PC-3 (cell line): ENCODE data around the gene ACTR2. TPM values are rescaled to one million over a fixed set of nuclear protein-coding genes. Genes with fewer than 3 reads are reported as not detected.
"Not testable (repeated sequence)": the region's sequence is repeated elsewhere in the genome, so short reads cannot be mapped to it uniquely, and the experiment has no call there.

ENCODE experiments used
- ATAC-seq: fragments of 200-7000 bp; cut with Tn5 transposase; 2 replicates; pipeline ENCODE4 v1.9.1; 2020; ENCODE audit warnings: mild to moderate bottlenecking, moderate library complexity
- BruUV-seq: library from RNA; stranded (reverse); fragments of 400-500 nt; replicated peaks from 2 replicates; lab custom pipeline; 2021; lab: Mats Ljungman, UMichigan
- CTCF ChIA-PET: fragments of 300-600 bp; sonication (Branson Sonifier 250); formaldehyde crosslinking; loops from one replicate; lab custom pipeline; 2022; ENCODE audit warnings: antibody characterized with exemption; lab: Charles Lee
- POLR2A ChIA-PET: fragments of 300-600 bp; sonication (Branson Sonifier 250); formaldehyde crosslinking; loops from one replicate; lab custom pipeline; 2022; ENCODE audit warnings: antibody characterized with exemption; ENCODE audit not compliant: unreplicated experiment; lab: Charles Lee
- DNase-seq: peaks from one replicate; pipeline ENCODE4 v3.0.0-alpha.2; 2015
- H2AFZ ChIP-seq: fragments of 300-600 bp; sonication (generic); 2 replicates; pipeline ENCODE4 v1.6.0; 2016; ENCODE audit warnings: antibody characterized with exemption, low read length
- H3F3A ChIP-seq: fragments of 300-600 bp; sonication (generic); one replicate; pipeline ENCODE4 v1.6.0; 2017; ENCODE audit warnings: antibody characterized with exemption, low read length, control low read depth, mild to moderate bottlenecking; ENCODE audit not compliant: unreplicated experiment
- H3K27ac ChIP-seq: fragments of 300-600 bp; sonication (generic); 2 replicates; pipeline ENCODE4 v1.5.1; 2016; ENCODE audit warnings: mild to moderate bottlenecking, low read length
- H3K27me3 ChIP-seq: fragments of 300-600 bp; sonication (generic); 2 replicates; pipeline ENCODE4 v1.6.1; 2016; ENCODE audit warnings: low read length, mixed read lengths
- H3K36me3 ChIP-seq: fragments of 300-600 bp; sonication (generic); 2 replicates; pipeline ENCODE4 v1.6.1; 2016; ENCODE audit warnings: low read depth, mixed run types, low read length, mixed read lengths
- H3K4me1 ChIP-seq: fragments of 300-600 bp; sonication (generic); 2 replicates; pipeline ENCODE4 v1.5.1; 2016; ENCODE audit warnings: low read length; ENCODE audit not compliant: insufficient read depth
- H3K4me2 ChIP-seq: fragments of 300-600 bp; sonication (generic); 2 replicates; pipeline ENCODE4 v1.6.0; 2016; ENCODE audit warnings: low read length
- H3K4me3 ChIP-seq: fragments of 300-600 bp; sonication (generic); 2 replicates; pipeline ENCODE4 v1.5.1; 2016; ENCODE audit warnings: mild to moderate bottlenecking, low read length, mixed read lengths
- H3K79me2 ChIP-seq: fragments of 300-600 bp; sonication (generic); 2 replicates; pipeline ENCODE4 v1.6.1; 2017; ENCODE audit warnings: low read length, mixed read lengths
- H3K9ac ChIP-seq: fragments of 300-600 bp; sonication (generic); 2 replicates; pipeline ENCODE4 v1.6.0; 2016; ENCODE audit warnings: mild to moderate bottlenecking, low read length
- H3K9me2 ChIP-seq: fragments of 300-600 bp; sonication (generic); replicated peaks from 2 replicates; pipeline ENCODE4 v1.6.1; 2016; ENCODE audit warnings: mixed run types, low read length, mixed read lengths
- H3K9me3 ChIP-seq: fragments of 300-600 bp; sonication (generic); 2 replicates; pipeline ENCODE4 v1.6.1; 2016; ENCODE audit warnings: low read length, mixed read lengths
- H4K20me1 ChIP-seq: fragments of 300-600 bp; sonication (generic); 2 replicates; pipeline ENCODE4 v1.6.1; 2016; ENCODE audit warnings: low read length, mixed read lengths
- EZH2 ChIP-seq: fragments of 300-600 bp; sonication (generic); IDR thresholded peaks from one replicate; pipeline ENCODE4 v1.6.1; 2017; ENCODE audit warnings: antibody characterized with exemption, mild to moderate bottlenecking, low read length; ENCODE audit not compliant: unreplicated experiment
- EZH2phosphoT487 ChIP-seq: fragments of 300-600 bp; sonication (generic); IDR thresholded peaks from 2 replicates; pipeline ENCODE4 v1.6.1; 2018; ENCODE audit warnings: mild to moderate bottlenecking, antibody characterized with exemption, low read length, borderline replicate concordance
- intact Hi-C: fragments of 100-400 bp; cut with micrococcal nuclease; formaldehyde crosslinking; loops from 2 replicates; pipeline ENCODE4 v1.9.0; 2023
- total RNA-seq: library from RNA; depleted of rRNA; stranded (reverse); fragments of >200 nt; gene quantifications from 2 replicates; pipeline ENCODE4 v1.2.3, GENCODE V29; 2014
- TF ChIP-seq, protein P1 (sequence below): fragments of 300-600 bp; sonication (generic); conservative IDR thresholded peaks from 2 replicates; pipeline ENCODE4 v1.5.1; 2017; ENCODE audit warnings: antibody characterized with exemption, low read depth, mild to moderate bottlenecking, low read length

The ACTR2 gene
- total RNA-seq, 1 experiment from 2014 or later, result 56.7 TPM

DNA sequence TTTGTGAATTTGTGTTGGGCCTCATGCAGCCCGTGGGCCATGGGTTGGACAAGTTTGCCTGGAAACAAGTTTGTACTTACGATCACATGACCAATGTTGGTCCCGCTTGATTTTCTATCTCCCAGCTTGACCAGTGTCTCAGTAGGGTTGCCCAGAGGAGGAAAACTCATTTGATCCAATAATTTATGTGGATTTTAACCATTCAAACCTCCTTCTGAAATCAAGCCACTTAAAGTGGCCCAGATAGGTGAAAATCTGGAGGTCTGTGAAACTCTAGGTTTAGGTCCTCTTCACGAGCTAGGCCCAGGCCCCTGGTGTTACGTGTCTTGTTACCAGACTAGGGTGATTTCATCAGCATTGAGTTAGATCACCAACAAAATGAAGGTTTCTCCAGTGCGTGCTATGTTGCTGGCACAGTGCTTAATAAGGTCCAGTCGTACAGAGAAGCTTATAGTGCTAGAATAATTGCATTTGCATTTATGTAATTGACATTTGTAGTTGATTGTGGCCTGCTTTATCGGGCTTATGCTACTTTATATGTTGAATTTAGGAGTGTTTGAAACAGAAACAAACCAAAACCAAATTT, 4.4 kb downstream of the ACTR2 start:
- H3K9ac ChIP-seq, result no peak overlapping the region
- TF ChIP-seq EZH2phosphoT487 (no peak), EZH2 (no peak)
- TF ChIP-seq, protein P1, sequence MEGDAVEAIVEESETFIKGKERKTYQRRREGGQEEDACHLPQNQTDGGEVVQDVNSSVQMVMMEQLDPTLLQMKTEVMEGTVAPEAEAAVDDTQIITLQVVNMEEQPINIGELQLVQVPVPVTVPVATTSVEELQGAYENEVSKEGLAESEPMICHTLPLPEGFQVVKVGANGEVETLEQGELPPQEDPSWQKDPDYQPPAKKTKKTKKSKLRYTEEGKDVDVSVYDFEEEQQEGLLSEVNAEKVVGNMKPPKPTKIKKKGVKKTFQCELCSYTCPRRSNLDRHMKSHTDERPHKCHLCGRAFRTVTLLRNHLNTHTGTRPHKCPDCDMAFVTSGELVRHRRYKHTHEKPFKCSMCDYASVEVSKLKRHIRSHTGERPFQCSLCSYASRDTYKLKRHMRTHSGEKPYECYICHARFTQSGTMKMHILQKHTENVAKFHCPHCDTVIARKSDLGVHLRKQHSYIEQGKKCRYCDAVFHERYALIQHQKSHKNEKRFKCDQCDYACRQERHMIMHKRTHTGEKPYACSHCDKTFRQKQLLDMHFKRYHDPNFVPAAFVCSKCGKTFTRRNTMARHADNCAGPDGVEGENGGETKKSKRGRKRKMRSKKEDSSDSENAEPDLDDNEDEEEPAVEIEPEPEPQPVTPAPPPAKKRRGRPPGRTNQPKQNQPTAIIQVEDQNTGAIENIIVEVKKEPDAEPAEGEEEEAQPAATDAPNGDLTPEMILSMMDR, result no peak
- no TSS peak for BruUV-seq

DNA sequence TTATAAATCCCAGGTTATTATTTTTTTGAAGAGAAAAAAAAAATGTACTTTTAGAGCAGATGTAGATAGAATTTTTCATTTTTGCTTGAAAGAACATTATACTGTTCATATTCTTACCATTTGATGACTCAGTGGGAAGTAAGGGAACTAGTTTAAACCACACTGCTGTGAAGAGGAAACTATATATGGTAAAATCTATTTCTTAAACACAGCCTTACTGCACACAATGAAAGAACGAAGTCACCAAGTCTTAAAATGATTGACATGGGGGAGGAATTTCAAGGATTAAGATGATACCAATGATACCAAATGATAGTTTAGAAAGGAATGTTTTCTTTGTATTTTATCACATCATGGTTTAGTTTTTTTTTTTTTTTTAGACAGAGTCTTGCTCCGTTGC, 5.0 kb downstream of the ACTR2 start:
- Histone ChIP-seq H3K4me2 (peak overlapping the region; percentile 54), H3K4me3 (no peak overlapping the region), H3K27ac (peak overlapping the region; percentile 42; the same call in 1 of the 2 replicates), H3K9ac (no peak overlapping the region), H3K36me3 (peaks cover 13% of the 10 kb centered on the region; the same call in 1 of the 2 replicates), H3F3A (peaks cover 6% of the 10 kb centered on the region), H3K79me2 (peaks cover 100% of the 10 kb centered on the region), H2AFZ (no peak overlapping the region), H3K9me3 (no peaks in the 10 kb centered on the region), H3K27me3 (no peaks in the 10 kb centered on the region), H4K20me1 (peaks cover 38% of the 10 kb centered on the region), H3K4me1 (peaks cover 34% of the 10 kb centered on the region), H3K9me2 (no peaks in the 10 kb centered on the region)
- ChIA-PET POLR2A (no interaction called here), CTCF (no interaction called here)
- no TSS peak for BruUV-seq
- ATAC-seq, result peak; percentile 48
- TF ChIP-seq EZH2 (no peak), EZH2phosphoT487 (no peak)
- TF ChIP-seq, protein P1, result no peak
- peak; percentile 69 for DNase-seq
- intact Hi-C loops, result no loop called here

More for the DNA sequence above, 4.4 kb downstream of the ACTR2 start:
- Histone ChIP-seq H3K9me3 (no peaks in the 10 kb centered on the region), H3K4me2 (peak overlapping the region; percentile 54), H3K9me2 (no peaks in the 10 kb centered on the region), H3F3A (peaks cover 6% of the 10 kb centered on the region), H3K36me3 (peaks cover 13% of the 10 kb centered on the region; the same call in 1 of the 2 replicates), H3K79me2 (peaks cover 97% of the 10 kb centered on the region), H3K27me3 (no peaks in the 10 kb centered on the region), H3K4me1 (peaks cover 34% of the 10 kb centered on the region), H3K27ac (peak overlapping the region; percentile 42), H2AFZ (no peak overlapping the region), H3K4me3 (no peak overlapping the region), H4K20me1 (peaks cover 36% of the 10 kb centered on the region)
- DNase-seq (no peak), ATAC-seq (no peak)
- ChIA-PET CTCF (no interaction called here), POLR2A (no interaction called here)
- intact Hi-C loops, result no loop called here

DNA sequence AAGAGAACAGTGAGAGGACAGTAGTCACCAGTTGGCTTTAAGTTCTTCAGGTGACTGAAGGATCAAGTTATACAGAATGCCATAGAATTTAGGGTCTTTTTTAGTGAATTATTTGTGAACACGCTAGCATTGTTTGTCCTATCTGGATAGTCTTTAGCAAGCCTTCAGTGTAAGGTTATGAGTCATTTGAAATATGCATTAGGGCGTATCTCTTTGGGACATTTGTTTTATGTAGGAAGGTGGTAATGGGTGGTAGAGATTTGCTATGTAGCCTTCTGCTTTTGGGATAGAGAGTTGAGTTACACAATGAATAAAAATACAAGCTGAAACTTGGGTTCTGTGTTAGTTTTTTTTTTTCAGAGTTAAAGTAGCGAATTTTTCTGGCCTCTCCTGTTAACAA, 13.0 kb downstream of the ACTR2 start:
- H3K9me3 ChIP-seq, result no peaks in the 10 kb centered on the region
- H3K27me3 ChIP-seq, result no peaks in the 10 kb centered on the region
- TF ChIP-seq, protein P1, result no peak
- no peak for TF ChIP-seq EZH2phosphoT487
- no peak for TF ChIP-seq EZH2
- intact Hi-C loops, result no loop called here
- no peak overlapping the region for H3K27ac ChIP-seq
- no peak overlapping the region for H3K4me2 ChIP-seq
- H3K4me3 ChIP-seq, result no peak overlapping the region
- no peaks in the 10 kb centered on the region for H3F3A ChIP-seq
- H3K9me2 ChIP-seq, result no peaks in the 10 kb centered on the region
- ChIA-PET POLR2A (interaction anchor here (0.6 kb wide), 1 partner anchor 111 kb away, joined by 5 read pairs; the partner anchor contains the start of gene RAB1A), CTCF (no interaction called here)
- H3K4me1 ChIP-seq, result peaks cover 5% of the 10 kb centered on the region; the same call in 1 of the 2 replicates
- H3K9ac ChIP-seq, result no peak overlapping the region
- ATAC-seq (peak; percentile 64), DNase-seq (no peak)
- peaks cover 87% of the 10 kb centered on the region for H3K79me2 ChIP-seq
- BruUV-seq, result no TSS peak
- H3K36me3 ChIP-seq, result peaks cover 41% of the 10 kb centered on the region
- peaks cover 15% of the 10 kb centered on the region; the same call in 1 of the 2 replicates for H4K20me1 ChIP-seq
- H2AFZ ChIP-seq, result no peak overlapping the region

DNA sequence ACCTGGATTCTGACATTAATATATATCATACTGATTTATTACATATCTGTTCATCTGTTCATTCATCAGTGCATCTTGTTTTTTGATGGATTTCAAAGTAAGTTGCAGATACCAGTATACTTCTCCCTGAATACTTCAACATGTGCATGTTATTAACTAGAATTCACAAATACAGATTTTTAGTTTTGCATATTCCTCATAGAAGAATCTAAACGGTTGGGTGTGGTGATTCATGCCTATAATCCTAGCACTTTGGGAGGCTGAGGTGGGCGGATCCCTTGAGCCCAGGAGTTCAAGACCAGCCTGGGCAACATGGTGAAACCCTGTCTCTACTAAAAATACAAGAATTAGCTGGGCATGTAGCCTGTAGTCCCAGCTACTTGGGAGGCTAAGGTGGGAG, 16.8 kb downstream of the ACTR2 start:
- Histone ChIP-seq H3K36me3 (peaks cover 47% of the 10 kb centered on the region), H3K79me2 (peaks cover 57% of the 10 kb centered on the region)
- H3K27me3 ChIP-seq, H3F3A ChIP-seq, DNase-seq, POLR2A ChIA-PET, CTCF ChIA-PET, BruUV-seq, ATAC-seq, H3K4me1 ChIP-seq, intact Hi-C loops, H3K27ac ChIP-seq, H3K9me2 ChIP-seq, H4K20me1 ChIP-seq, H3K4me3 ChIP-seq, H3K4me2 ChIP-seq, H3K9ac ChIP-seq, H3K9me3 ChIP-seq, H2AFZ ChIP-seq: not testable (repeated sequence)
